HG03280 (cell line): ENCODE measurements around the gene EGR1.

ENCODE experiments used
- ATAC-seq: cut with Tn5 transposase; IDR thresholded peaks from one replicate; pipeline ENCODE4 v1.9.1; 2021; ENCODE audit warnings: mild to moderate bottlenecking, moderate library complexity; ENCODE audit not compliant: unreplicated experiment

EGR1 gene

DNA sequence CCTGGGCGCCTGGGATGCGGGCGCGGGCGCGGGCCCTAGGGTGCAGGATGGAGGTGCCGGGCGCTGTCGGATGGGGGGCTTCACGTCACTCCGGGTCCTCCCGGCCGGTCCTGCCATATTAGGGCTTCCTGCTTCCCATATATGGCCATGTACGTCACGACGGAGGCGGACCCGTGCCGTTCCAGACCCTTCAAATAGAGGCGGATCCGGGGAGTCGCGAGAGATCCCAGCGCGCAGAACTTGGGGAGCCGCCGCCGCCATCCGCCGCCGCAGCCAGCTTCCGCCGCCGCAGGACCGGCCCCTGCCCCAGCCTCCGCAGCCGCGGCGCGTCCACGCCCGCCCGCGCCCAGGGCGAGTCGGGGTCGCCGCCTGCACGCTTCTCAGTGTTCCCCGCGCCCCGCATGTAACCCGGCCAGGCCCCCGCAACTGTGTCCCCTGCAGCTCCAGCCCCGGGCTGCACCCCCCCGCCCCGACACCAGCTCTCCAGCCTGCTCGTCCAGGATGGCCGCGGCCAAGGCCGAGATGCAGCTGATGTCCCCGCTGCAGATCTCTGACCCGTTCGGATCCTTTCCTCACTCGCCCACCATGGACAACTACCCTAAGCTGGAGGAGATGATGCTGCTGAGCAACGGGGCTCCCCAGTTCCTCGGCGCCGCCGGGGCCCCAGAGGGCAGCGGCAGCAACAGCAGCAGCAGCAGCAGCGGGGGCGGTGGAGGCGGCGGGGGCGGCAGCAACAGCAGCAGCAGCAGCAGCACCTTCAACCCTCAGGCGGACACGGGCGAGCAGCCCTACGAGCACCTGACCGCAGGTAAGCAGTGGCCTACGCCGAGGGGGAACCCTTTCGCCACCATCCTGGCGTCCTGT lies at the start of gene EGR1:
Gene EGR1, plus strand, starts transcription at position 219 of the 864 bp plus-strand sequence. Its CDS starts 283 bp downstream, at position 502.
- ATAC-seq = peak; percentile 51

DNA sequence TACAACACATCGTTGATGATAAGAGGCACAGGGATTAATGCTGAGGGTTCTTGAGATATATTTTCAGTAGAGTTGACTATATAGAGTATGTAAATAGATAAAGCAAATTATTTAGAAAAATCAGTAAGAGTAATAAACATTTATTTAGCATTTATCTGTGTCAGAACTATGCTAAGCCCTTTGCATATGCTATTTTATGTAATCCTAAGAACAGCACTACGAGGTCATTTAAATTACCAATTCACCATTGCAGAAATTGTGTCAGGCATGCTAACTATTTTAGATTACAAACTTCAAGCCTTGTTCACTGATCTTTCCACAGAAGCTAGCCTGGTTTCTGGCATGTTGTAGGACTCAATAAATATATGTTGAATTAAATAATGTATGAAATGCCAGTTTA lies 46.8 kb upstream of the EGR1 start:
- no peak for ATAC-seq

DNA sequence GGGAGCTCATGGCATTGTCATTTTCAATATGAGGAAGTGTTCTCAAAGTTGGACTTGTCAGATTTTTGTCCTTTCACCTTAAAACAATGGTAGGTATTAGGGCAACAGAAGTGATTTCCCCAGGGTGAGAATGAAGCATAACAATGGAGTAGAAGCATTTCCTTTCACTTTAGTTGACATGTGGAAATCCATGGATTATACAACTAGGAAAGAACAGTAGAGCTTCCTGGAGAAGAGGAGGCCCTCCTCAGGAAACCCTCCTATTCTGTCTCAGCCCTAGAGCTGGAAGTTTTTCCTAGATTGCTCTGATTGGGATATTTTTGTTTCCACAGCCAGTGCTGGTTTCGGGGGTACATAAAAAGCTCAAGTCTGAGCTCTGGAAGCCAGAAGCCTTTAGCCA lies 40.2 kb upstream of the EGR1 start:
- no peak for ATAC-seq

DNA sequence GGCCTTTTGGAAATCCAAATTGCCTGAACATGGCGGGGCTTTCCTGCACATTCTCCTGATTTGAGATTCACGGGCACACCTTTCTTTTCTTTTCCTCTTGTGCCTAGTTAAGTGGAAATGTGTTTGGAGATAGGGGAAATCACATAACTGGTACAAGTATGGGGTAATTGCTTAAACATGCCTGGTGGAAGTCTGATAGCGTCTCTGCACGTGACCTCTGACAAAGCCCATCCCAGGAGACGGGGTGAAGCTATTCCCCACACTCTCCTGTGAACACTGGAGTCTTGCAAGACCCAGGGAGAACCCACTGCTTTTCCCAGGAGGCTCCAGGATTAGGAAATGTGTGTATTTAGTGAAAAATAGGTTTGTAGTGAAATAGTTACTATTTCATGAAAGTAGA lies 29.3 kb upstream of the EGR1 start:
- ATAC-seq = no peak

DNA sequence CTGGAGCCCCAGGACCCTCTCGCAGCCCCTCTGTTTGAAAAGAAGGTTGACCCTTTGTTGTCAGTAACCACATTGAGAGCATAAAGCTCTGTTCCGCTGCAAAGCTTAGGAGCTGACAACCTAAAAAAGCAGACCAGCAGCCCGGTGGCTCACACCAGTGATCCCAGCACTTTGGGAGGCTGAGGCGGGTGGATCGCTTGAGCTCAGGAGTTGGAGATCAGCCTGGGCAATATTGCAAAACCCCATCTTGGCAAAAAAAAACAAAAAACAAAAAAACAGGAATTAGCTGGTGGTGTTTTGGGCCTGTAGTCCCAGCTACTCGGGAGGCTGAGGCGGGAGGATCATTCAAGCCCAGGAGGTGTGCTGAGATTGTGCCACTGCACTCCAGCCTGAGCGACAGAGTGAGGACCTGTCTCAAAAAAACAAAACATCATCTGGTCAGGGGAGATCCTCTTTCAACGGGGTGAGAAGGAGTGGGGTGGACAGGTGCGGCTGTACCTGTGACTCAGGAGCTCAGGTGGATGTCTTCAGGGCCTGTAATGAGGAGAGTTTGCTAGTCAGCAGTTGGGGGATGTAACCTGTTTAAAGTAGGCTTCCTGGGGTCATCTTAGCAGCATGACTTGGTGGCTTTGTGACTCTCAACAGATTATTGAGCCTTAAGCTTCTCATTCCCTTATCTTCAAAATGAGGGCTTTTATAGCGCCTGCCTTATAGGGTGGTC lies 27.1 kb upstream of the EGR1 start:
- ATAC-seq = no peak

DNA sequence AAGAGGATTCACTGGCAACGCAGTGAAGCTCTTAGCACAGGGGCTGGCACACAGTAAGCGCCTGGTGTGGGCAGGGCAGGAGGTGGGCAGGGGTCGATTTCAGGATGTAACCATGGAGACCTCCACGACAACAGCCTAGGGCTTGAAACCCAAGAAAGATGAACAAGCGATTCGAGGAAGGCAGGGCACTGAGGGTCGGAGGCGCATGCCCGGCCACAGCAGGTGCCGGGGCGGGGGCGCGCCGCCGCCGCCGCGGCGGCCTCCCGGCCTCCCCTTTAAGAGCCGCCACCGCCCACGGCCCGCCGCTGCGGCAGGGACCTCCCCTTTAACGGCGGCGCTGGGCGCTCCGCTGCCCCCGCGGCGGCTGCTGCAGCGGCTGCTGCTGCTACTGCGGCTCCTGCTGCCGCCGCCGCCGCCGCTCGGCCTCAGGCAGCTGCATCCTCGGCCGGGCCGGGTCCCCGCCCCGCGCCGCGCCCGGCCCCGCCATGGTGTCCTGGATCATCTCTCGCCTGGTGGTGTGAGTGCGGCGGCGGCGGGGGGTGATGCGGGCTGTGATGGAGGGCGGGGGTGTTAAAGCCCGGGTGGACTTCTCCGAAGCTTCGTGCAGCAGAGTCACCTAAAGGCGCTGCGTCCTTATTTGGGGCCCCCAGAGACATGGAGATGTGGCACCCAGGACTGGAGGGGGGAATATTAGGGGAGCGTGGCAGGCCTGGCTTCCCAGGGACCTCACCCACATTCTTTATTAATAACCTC lies 26.4 kb upstream of the EGR1 start, which contains the start of gene REEP2:
Gene REEP2, plus strand, starts transcription at position 334 of the 753 bp plus-strand sequence. Its CDS starts 152 bp downstream, at position 486.
- peak; percentile 72 for ATAC-seq

DNA sequence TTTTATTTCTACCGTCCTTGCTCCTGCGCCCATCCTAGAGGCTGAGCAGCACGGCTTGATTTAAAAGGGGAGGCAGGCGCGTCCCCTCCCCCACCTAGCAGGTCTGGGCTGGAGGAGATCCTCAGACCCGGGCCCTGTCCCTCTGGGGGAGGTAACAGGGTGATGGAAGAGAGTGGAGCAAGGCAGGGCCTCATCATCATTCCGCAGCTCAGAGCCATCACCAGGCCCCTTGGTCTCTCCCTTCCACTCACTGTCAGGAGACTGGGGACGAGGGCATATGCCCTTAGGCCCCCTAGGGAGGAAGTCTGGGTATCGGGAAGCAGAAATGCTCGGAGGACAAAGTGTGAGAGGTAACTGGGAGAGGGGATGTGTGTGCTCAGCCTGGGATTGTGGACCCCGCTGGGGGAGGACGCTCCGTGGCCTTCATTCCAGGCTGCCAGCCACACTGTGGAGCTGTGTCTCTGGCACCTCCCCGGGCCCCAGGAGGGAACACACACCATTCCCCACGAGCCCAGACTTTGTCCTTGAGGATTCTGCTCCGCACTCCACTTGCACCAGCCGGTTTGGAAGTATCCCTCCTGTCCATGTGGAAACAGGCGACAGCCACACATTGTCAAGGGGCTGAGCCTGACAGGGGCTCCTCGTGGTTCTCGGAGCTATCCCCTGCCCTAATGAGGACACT lies 25.7 kb upstream of the EGR1 start:
- ATAC-seq = no peak

DNA sequence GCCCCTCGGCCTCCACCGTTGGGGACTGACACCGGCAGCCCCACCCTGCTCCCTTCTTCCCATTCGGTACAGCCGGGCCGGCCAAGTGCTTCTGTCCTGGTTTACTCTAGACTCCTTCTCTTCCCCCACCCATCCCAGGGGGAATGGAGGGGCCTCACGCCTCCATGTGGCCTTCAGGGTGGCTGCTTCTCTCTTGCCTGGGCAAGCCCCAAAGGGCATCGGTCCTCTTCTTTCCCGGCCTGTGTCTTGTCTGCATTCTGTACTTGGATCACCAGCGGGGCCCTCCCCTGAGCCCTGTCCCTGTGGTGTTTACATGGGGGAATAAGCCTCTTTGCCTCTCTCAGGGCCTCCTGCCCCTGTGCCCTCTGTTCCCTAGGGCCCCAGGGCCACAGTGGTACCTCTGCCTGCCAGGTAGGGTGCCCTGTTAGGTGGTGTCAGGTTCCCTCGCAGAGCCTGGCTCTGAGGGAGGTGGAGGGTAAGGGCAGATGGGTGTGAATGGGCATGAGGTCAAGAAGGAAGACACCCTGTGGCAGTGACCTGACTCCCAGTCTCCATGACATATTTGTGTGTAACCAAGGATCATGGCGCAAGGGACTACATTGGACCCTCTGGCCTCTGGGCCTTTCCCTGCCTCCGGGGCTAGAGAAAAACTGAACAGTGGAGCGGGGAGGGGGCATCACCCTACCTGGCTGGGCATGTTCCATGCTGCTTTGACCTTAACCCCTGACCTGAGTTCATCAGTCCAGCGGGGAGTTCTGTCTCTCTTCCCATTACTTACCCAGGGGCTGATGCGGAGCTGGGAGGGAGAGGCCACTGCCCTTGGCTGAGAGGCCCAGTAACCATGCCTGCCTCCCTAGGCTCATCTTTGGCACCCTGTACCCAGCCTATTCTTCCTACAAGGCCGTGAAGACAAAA lies 24.9 kb upstream of the EGR1 start:
- ATAC-seq = no peak

DNA sequence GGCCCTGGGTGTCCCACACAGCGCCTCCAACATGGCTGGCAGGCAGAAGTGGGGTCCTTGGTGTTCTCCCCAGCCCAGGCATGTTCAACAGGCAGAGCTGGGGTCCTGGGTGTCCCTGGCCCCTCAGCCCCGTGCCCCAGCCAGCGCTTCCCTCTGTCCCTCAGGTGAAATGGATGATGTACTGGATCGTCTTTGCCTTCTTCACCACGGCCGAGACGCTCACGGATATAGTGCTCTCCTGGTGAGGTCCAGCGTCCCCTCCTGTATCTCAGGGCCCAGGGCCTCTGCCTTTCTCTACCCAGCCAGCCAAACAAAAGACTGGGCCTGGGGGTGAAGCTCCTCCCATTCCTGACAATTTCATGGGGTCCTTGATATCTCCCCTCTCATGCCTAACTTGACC lies 24.1 kb upstream of the EGR1 start:
- ATAC-seq = no peak

DNA sequence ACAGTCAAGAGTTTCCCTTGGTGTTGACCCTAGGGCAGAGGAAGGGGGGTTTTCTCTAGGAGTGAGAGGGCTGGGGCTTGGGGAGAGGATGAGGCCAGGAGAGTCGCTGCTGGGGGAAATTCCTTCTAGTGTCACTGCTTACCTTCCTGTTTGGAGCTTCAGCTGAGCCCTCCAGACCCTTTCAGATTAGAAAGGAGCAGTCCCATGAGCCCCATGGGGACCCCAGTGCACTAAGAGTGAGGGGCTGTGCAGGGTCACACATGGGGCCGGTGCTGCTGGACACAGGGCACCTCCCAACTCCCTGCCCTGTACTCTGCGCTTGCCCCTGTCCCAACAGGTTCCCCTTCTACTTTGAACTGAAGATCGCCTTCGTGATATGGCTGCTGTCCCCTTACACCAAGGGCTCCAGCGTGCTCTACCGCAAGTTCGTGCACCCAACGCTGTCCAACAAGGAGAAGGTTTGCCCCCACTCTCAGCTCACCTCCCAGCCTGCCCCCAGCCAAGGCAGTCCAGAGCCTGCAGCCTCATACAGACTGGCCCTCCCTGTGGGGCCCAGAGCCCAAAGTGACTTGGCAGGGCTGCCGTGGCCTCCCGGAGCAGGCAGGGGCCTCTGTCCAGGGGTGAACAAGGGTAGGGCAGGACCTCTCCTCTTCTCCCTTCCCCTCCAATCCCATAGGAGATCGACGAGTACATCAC lies 21.1 kb upstream of the EGR1 start:
- no peak for ATAC-seq

DNA sequence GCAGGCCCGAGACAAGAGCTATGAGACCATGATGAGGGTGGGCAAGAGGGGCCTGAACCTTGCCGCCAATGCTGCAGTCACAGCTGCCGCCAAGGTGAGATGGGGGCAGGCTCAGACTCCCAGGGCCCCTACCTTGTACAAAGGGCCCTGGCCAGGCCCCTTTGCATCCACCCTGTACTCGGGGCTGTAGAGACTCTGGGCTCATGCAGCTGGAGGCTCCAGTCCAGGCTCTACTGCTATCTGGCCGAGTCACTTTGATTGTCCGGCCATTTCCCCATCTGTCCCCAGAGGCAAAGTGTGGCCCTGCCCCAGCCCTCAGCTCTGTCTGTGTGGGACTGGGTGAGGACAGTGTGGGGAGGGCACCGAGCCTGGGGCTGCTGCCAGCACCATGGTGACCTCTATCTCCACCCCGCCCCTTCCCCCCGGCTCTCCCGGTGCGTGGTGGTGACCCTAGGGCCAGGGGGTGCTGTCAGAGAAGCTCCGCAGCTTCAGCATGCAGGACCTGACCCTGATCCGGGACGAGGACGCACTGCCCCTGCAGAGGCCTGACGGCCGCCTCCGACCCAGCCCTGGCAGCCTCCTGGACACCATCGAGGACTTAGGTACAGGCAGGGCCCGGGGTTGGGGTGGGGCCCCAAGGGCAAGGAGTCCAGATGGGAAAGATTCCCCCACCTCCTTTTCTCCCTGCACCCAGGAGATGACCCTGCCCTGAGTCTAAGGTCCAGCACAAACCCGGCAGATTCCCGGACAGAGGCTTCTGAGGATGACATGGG lies 20.3 kb upstream of the EGR1 start:
- no peak for ATAC-seq

DNA sequence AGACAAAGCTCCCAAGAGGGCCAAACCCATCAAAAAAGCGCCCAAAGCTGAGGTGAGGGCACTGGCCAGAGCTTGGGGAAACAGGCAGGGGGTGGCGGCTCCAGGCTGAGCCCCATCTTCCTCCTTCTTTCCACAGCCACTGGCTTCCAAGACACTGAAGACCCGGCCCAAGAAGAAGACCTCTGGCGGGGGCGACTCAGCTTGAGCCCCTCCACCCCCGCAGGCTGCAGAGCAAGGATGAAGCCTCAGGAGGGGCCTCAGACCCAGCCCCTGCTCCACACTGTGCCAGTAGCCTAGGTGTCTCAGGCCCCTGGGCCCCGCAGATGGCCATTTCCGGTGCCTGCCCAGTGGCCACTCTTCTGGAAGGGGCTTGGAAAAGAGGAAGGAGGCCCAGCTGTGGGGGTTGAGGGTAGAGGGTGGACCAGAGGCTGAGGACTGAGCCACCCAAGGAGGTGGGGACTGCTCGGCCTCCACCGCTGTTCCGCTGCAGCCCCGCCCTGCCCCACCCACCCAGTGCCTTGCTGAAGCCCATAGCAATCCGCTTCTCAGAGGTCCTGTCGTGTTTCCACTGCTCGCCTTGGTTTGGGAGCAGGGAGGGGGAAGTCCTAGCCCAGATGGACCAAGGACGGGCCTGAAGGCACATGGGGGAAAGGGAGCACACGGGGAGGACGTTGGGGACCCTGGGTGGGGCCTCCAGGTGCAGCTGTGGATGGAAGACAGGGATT lies 19.6 kb upstream of the EGR1 start:
- ATAC-seq = no peak

DNA sequence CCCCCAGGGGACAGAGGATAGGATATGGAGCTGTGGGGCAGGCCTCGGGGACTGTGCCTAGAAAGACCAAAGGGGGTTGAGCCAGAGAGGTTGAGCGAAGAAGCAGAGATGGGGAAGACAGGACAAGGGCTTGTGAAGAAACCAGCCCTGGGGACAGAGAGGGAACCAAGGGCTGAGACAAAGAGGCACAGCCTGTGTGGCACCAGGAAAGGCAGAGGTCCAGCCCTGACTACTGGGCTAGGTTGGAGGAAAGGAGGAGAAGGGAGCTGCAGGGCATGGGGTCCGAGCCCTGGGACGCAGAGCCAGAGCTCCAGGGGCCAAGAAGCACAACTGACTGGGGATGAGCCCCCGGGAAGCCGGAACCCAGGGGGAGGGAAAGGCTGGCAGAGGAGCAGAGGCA lies 17.2 kb upstream of the EGR1 start:
- ATAC-seq = no peak

DNA sequence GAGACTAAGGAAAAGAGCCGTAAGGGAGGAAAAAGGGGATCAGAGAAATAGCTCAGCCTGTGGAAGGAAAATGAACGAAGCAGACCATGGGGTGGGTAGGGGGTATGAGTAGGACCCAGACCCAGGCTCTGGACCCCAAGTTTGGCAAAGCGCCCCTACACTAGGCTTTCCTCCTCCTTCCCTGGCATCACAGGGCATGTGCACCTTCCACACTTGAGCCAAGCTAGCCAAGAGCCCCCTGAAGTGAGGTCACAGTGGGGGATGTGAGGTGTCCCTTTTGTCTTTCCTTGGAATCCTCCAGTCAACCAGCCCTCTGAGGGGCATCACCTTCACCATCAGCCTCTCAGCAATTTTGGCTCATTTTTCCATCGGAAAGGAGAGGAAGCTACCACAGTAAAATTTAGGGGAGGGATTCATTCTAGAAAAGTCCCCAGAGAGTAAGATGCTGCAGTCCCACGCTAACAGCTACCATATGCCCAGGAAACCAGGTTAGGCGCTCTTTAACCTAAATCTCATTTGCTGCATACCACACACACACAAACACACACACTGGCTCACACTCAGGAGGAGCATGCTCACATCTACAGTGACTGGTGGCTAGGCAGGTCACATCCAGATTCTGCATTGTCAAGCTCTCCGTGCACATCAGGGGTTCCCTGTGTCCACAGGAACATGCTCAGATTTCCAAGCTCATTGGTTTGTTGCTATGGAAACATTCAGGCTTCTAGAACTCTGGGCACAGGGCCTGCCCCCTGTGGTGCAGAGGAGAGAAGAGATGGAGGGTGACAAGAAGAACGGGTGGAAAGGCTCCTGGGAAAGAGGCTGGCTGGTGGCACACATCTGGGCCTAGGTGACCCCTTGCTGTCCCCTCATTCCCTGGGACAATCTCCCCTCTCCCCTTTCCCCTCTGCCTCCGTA lies 16.5 kb upstream of the EGR1 start:
- ATAC-seq = no peak

DNA sequence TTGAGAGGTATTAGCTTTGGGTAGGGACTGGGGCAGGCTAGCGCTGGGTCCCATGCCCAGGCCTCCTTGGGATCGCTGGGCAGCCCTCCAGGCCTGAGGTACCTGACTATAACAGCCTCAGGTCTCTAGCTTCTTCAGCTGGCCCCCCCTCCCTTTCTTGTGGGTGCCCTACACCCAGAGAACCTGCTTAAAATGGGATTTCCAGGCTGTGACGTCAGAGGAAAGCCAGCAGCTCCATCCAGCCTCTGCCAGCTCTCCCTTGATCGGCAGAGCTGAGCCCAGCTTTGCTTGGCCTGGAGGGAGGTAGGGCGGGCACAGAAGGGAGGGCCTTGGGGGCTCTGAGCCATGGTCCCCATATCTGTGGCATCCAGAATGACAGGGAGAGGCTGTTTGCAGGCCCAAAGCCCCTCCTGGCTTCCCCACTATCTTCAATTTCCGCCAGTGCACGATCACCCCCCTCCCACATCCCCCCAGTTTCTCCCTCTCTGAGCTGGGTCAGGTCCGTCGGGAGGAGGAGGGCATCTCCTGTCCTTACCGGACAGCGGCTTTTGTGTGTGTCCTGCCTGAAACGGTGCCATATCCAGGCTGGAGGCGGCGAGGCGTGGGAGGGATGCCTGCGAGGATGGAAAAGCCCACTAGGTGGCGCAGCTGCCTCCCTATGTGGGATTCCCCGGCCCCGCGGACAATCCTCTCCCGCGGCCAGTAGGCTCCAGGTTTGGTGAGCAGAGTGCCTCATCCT lies 15.6 kb upstream of the EGR1 start:
- ATAC-seq = peak; percentile 78

DNA sequence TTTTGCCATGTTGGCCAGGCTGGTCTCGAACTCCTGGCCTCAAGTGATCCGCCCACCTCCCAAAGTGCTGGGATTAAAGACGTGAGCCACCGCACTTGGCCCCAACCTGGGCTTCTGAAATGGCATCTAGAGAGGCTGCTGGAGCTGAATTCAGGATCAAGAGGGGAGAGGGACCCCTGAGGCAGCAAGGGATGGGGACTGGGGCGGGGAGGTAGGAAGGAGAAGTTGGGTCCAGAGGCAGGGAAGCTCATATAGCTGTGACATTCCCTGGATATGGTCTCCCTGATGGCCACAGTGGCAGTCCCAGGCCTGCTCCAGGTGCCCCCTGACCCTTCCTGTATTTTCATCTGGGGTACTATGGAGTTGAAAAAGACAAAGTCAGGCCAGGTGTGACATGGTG lies 14.3 kb upstream of the EGR1 start:
- no peak for ATAC-seq
